GF-D8 (cell line): ENCODE measurements around the gene ARL6IP6.
"Not testable (repeated sequence)": the region's sequence is repeated elsewhere in the genome, so short reads cannot be mapped to it uniquely, and the experiment has no call there.

Experiments
- DNase-seq: peaks from one replicate; lab custom pipeline; 2025; lab: John Stamatoyannopoulos, UW

The ARL6IP6 gene

DNA sequence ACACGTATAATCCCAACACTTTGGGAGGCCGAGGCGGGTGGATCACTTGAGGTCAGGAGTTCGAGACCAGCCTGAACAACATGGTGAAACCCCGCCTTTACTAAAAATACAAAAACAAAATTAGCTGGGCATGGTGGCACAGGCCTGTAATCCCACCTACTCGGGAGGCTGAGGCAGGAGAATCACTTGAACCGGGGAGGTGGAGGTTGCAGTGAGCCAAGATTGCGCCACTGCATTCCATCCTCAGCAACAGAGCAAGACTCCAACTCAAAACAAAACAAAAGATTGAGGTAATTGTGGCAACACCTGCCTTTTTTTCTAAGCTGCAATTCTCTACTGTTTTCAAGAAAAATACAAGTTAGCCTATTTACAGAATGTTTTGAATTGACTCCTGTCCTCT lies 4.2 kb downstream of the ARL6IP6 start:
- DNase-seq: not testable (repeated sequence)

DNA sequence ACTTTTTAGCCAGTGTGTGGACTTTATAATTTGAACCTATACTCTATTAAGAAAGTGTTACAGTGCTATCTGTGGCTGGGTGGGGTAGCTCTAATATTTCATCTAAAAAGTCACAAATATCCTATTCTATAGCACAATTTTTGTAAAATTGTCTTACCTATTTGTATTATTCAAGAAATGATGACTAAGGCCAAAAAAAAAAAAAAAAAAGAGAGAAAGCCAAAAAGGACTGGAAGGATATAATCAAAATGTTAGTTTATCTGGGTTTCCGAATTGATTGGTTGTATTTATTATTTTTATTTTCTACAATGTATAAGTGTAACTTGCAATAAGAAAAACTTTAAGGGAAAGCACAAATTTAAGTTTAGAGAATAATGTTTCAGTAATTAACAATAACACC lies 5.5 kb downstream of the ARL6IP6 start:
- no peak for DNase-seq

- DNase-seq: peak; percentile 74
These were observed 11.4 kb downstream of the ARL6IP6 start for GRCh38 chr2:152729844-152730243.

GRCh38 chr2:152730591-152731333 lies 12.3 kb downstream of the ARL6IP6 start:
- DNase-seq: peak; percentile 91

- not testable (repeated sequence) for DNase-seq
These were observed 19.1 kb downstream of the ARL6IP6 start for GRCh38 chr2:152737509-152737908.

DNA sequence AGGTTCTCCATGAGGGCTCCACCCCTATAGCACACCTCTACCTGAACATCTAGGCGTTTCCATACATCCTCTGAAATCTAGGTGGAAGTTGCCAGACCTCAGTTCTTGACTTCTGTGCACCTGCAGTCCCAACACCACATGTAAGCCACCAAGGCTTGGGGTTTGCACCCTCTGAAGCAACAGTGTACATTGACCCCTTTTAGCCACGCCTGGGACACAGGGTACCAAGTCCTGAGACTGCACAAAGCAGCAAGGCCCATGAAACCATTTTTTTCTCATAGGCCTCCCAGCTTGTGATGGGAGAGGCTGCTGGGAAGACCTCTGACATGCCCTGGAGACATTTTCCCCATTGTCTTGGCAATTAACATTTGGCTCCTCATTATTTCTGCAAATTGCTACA lies 20.0 kb downstream of the ARL6IP6 start:
- DNase-seq: no peak

- DNase-seq: not testable (repeated sequence)
These were observed 21.3 kb downstream of the ARL6IP6 start for GRCh38 chr2:152739705-152740104.

DNA sequence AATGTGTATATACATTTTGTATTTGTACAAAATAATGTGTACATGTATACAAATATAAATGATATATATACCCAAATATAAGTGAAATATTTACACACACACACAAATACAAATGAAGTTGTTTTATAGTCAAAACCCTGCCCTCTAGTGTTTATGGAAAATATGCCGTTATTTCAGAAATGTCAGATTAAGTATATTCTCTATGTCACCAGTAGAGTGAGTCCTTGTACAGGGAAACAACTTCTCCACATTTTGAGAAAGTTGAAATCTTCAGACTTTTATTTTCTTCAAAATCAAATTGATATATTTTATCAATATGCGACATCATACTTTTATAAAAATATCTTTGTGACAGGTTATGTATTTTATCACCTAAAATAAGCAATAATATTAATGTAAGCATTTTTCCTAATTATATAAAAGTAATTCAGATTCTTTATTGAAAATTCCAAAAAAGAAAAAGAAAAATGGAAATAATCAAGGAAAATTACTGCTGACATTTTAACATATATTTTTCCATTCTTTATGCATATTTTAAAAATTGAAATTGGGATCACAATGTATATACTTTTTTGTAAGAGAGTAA lies 22.4 kb downstream of the ARL6IP6 start:
- peak; percentile 61 for DNase-seq

DNA sequence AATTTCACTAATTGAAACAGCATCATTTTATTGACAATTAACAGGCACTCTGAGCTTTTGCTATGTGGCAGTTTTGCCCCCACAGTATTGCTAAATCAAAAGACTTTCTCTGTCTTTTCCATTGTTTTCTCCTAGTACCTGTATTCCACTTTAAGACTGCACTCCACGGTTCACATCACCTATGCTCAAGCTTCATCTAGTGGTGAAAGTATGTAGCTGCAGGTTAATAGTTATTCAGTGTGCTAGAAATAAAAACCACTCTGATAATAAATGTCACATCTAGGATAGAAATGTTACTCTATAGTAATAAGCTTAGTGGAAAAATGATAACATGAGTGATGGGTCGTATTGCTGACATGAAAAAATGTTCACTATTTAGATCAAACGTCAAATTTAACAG lies 24.6 kb downstream of the ARL6IP6 start:
- no peak for DNase-seq

DNA sequence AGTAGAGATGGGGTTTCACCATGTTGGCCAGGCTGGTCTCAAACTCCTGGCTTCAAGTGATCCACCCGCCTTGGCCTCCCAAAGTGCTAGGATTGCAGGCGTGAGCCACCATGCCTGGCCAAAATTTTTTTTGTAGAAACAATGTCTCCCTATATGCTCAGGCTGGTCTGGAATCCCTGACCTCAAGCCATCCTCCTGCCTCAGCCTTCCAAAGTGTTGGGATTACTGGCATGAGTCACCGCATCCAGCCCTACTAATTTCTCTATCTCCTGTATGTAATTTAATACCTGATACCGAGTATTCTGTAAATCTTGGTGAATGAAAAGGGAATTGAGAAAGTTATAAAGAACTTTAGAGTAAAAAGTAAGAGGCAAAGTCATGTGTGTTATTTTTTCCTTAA lies 29.3 kb downstream of the ARL6IP6 start:
- not testable (repeated sequence) for DNase-seq

DNA sequence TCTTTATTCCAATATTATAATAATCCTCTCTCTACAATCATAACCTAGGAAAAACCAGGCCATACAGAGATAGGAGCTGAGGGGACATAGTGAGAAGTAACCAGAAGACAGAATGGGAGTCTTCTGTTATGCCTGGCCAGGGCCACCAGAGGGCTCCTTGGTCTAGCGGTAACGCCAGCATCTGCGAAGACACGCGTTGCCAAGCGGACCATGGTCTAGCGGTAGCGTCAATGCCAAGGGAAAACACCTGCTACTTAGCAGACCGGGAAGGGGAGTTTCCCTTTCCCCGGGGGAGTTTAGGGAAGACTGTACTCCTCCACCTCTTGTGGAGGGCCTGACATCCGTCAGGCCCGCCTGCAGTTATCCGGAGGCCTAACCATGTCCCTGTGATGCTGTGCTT lies 36.6 kb downstream of the ARL6IP6 start:
- DNase-seq: no peak

DNA sequence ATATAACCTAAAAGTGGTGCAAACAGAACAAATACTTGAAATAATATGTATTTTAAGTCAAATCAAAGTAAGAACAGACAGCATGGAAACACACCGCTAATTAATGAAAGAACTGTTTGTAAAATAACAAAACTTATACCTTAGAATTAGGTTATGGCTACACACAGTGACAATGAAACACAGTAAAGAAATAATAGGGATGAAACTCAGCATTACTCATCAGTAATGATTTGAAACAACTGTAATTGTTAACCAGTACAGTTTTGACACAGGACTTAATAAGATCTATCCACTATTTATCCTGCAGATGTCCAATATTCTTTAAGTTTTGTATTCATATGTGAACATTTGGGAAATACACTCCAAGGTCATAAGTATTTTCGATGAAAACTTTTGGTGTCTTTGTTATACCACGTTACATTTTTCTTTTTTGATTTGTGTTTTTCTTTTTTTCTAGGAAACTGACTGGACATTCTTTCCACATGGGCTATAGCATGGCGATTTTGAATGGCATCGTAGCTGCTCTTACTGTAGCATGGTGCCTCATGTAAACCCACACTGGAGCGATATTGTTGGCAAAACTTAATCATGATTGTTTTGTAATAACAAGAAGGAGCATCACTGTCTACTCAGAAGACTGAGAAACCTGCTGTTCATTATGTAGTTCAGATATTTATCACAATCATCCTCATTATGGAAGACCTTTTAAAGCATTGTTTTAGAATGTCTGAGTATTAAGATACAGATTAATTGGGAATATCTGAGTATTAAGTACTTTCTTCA lies 41.1 kb downstream of the ARL6IP6 start:
- no peak for DNase-seq

DNA sequence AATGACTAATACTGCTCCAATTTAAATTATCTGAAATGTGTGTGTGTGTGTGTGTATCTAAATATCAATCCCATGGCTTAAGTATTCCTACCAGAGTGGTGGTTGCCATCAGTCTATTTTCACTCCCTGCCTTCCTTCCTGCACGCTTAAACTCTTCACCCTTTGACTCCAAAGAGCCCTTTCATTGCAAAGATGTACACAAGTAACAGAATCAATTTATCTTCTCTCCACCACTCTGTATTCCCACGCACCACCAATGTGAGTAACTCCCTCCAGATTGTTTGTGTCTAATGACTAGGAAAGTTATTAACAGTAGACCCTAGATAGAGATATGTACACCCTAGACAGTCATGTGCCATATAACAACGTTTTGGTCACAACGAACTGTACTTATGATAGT lies 42.8 kb downstream of the ARL6IP6 start:
- no peak for DNase-seq

DNA sequence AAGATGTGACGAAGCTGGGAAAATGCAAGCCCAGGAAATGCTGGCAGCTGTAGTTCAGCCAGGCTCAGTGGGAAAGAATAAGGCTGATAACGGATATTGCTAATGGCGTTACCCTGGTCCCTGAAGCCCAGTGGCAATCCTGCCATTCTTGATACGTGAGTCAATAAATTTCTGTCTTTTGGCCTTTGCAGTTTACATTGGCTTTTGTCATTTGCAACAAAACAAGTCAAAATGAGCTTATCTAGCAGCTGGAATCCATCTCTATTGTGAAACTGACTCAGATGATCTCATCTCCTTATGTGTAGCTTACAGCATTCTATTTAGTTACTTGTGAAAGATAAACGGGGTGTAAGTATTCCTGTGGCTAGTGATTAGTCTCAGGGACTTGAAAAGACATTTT lies 43.8 kb downstream of the ARL6IP6 start:
- no peak for DNase-seq

DNA sequence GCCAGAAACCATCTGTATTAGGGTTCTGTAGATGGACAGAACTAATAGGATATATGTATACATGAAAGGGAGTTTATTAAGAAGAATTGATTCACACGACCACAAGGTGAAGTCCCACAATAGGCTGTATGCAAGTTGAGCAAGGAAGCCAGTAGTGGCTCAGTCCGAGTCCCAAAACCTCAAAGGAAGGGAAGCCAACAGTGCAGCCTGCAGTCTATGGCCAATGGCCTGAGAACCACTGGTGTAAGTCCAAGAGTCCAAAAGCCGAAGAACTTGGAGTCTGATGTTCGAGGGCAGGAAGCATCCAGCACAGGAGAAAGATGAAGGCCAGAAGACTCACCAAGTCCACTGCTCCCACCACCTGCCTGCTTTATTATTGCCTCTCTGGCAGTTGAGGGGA lies 44.8 kb downstream of the ARL6IP6 start:
- DNase-seq: not testable (repeated sequence)

DNA sequence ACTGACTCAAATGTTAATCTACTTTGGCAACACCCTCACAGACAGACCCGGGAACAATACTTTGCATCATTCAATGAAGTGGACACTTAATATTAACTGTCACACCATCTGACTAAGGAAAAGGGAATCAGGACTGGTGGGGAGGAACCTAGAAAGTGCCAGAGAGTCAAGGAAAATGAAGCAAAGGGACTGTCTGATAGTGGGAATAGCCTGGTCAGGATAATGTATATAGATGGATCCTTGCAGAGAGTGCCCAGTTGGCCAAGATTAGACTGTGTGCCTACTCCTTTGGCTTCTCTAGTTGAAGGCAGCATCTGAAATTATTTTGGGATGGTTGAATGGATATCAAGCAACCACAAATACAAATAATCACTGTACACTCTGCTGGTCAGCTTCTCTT lies 45.2 kb downstream of the ARL6IP6 start:
- no peak for DNase-seq

DNA sequence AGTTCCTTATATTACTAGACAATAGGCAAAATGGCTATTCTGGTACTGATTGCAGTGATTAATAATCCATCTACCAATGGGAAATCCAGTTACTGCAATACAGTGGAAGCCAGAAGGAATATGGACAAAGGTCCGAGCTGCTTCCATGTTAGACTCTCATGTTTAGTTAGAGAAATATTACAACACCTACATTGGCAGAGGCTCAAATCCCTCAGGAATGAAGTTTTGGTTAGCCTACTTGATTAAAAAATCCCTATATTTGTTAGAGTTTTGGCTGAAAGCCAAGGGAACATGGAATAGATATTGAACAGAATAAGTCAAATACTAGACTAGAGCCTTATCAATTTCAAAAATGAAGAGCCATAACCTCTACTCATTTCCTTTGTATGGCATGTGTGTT lies 48.5 kb downstream of the ARL6IP6 start:
- no peak for DNase-seq

- no peak for DNase-seq
These were observed 62.8 kb downstream of the ARL6IP6 start for GRCh38 chr2:152781175-152781574.

- no peak for DNase-seq
These were observed 63.8 kb downstream of the ARL6IP6 start for GRCh38 chr2:152782171-152782570.

DNA sequence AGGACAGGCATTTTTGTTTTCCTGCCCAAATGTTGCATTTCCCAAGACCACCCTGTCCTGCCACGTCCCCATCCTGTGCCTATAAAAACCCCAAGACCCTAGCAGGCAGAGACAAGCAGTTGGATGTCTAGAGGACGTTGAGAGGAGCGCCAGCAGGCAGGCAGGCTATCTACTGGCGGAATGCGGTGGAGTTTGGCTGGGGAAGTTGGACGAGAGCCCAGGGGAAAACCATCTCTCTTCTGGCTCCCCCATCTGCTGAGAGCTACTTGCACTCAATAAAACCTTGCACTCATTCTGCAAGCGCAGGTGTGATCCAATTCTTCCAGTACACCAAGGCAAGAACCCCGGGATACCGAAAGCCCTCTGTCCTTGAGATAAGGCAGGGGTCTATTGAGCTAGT lies 72.5 kb downstream of the ARL6IP6 start:
- no peak for DNase-seq

- DNase-seq: no peak
These were observed 73.6 kb downstream of the ARL6IP6 start for GRCh38 chr2:152791979-152792378.

DNA sequence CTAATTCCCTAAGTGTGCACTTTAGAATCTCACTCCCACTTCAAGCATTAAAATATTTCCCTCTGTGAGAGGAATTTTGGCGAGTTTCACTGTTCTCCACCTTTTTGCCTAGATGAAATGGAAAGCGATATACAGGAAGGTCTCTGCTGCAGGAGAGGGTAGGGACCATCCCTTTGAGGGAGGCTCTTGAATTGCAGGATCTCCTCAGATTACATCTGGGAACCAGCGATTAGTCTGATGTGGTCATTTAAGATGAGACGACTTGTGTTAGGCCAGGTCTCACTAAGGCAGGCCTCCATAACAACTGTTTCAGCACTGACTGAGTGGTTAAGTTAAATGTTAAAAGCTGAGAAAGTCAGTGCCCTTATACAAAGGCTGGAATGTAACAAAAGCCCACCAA lies 74.6 kb downstream of the ARL6IP6 start:
- DNase-seq: no peak

DNA sequence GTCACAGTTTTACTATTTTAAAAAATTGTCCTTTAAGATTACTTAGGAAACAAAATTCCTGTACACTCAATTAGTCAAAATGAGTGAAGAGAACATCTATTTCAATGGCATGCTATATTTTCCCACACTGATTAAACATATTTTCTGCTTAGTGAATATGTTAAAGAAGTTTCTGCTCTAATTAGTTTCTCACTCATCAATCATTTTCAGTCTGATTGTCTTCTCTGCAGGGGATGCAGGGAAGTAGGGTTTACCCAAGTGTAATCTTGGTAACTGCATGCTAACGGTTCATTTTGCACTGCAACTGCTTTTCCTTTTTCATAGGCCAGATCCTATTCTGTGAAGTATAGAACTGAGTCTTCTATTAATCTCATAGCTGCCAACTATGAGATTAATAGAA lies 78.5 kb downstream of the ARL6IP6 start:
- no peak for DNase-seq
